PC-9 (cell line): ENCODE data around the gene ALKBH3. TPM values are rescaled to one million over a fixed set of nuclear protein-coding genes. Genes with fewer than 3 reads are reported as not detected.
A peak's percentile ranks its signal among the peaks of the same experiment; 100 is the strongest.

Experiments used
- BruUV-seq: library from RNA; stranded (reverse); fragments of 400-500 nt; replicated peaks from 2 replicates; lab custom pipeline; 2021; lab: Mats Ljungman, UMichigan
- CTCF ChIA-PET: fragments of 300-600 bp; sonication (Branson Sonifier 250); formaldehyde crosslinking; loops from one replicate; lab custom pipeline; 2022; ENCODE audit warnings: antibody characterized with exemption; lab: Charles Lee
- POLR2A ChIA-PET: fragments of 300-600 bp; sonication (Branson Sonifier 250); formaldehyde crosslinking; loops from one replicate; lab custom pipeline; 2022; ENCODE audit warnings: antibody characterized with exemption; ENCODE audit not compliant: unreplicated experiment; lab: Charles Lee
- DNase-seq, 2 experiments: peaks; one replicate each; pipeline versions ENCODE4 v3.0.0 to v3.0.0-alpha.2; 2015 to 2022; ENCODE audit warnings: mixed read lengths in 1 of 2
- H2AFZ ChIP-seq: fragments of 200-600 bp; sonication (generic); 2 replicates; pipeline ENCODE4 v1.8.1; 2017; ENCODE audit warnings: antibody characterized with exemption
- H3F3A ChIP-seq: fragments of 200-600 bp; sonication (generic); 2 replicates; pipeline ENCODE4 v1.8.1; 2017; ENCODE audit warnings: antibody characterized with exemption, mild to moderate bottlenecking, low read depth; ENCODE audit not compliant: insufficient read depth
- H3K27ac ChIP-seq: fragments of 200-600 bp; sonication (generic); 2 replicates; pipeline ENCODE4 v1.6.1; 2016; ENCODE audit warnings: mixed run types
- H3K27me3 ChIP-seq: fragments of 200-600 bp; sonication (generic); 2 replicates; pipeline ENCODE4 v1.6.1; 2016; ENCODE audit warnings: low read depth, mixed run types; ENCODE audit not compliant: insufficient read depth
- H3K36me3 ChIP-seq: fragments of 200-600 bp; sonication (generic); 2 replicates; pipeline ENCODE4 v1.6.1; 2016; ENCODE audit warnings: low read depth, mixed run types
- H3K4me1 ChIP-seq: fragments of 200-600 bp; sonication (generic); replicated peaks from 2 replicates; pipeline ENCODE4 v1.6.1; 2016; ENCODE audit warnings: mixed run types; ENCODE audit not compliant: insufficient read depth
- H3K4me2 ChIP-seq: fragments of 200-600 bp; sonication (generic); 2 replicates; pipeline ENCODE4 v1.6.1; 2017; ENCODE audit warnings: mixed run types
- H3K4me3 ChIP-seq: fragments of 200-600 bp; sonication (generic); 2 replicates; pipeline ENCODE4 v1.6.1; 2016; ENCODE audit warnings: mixed run types
- H3K79me2 ChIP-seq: fragments of 200-600 bp; sonication (generic); 2 replicates; pipeline ENCODE4 v1.6.1; 2017; ENCODE audit warnings: low read depth, mixed run types
- H3K9me2 ChIP-seq: fragments of 200-600 bp; sonication (generic); 2 replicates; pipeline ENCODE4 v1.8.1; 2017; ENCODE audit warnings: mild to moderate bottlenecking; ENCODE audit not compliant: insufficient read depth
- H3K9me3 ChIP-seq: fragments of 200-600 bp; sonication (generic); 2 replicates; pipeline ENCODE4 v1.8.1; 2016; ENCODE audit warnings: low read depth; ENCODE audit not compliant: insufficient read depth
- H4K20me1 ChIP-seq: fragments of 200-600 bp; sonication (generic); 2 replicates; pipeline ENCODE4 v1.8.1; 2017; ENCODE audit not compliant: insufficient read depth
- CTCF ChIP-seq: fragments of 200-600 bp; sonication (generic); conservative IDR thresholded peaks from 2 replicates; pipeline ENCODE4 v1.6.1; 2017; ENCODE audit warnings: mixed run types, antibody characterized with exemption, mild to moderate bottlenecking, moderate library complexity
- EZH2 ChIP-seq: fragments of 200-600 bp; sonication (generic); IDR thresholded peaks from 2 replicates; pipeline ENCODE4 v1.8.0; 2017; ENCODE audit warnings: antibody characterized with exemption, low read depth
- intact Hi-C: fragments of 100-400 bp; cut with micrococcal nuclease; formaldehyde crosslinking; loops from one replicate; pipeline ENCODE4 v1.10.0; 2022; ENCODE audit not compliant: unreplicated experiment
- total RNA-seq: library from RNA; stranded (reverse); gene quantifications from 2 replicates; pipeline ENCODE4 v1.2.3, GENCODE V29; 2021

The ALKBH3 gene
- total RNA-seq, 1 experiment from 2014 or later = 47.3 TPM

DNA sequence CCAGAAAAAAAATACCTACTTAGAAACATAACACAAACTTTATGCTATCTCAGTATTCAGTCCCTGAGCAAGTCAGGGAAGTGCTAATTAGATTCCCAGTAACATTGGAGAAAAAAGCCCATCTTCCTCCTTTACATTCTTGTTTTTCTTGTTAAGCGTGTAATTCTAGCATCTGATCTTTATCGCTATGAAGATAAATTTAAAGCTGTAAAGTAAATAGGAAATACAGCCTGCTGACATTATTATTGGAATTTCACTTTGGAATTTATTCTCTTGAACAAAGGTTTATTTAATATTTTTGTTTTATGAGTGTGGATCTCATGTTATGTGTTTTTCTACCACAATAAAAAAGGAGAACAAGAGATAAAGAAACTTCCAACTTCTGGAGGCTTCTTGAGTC lies 13.9 kb downstream of the ALKBH3 start:
- no peak for TF ChIP-seq EZH2
- no peak for TF ChIP-seq CTCF
- no peak overlapping the region for H3K4me3 ChIP-seq
- H3K36me3 ChIP-seq = peaks cover 15% of the 10 kb centered on the region; the same call in 1 of the 2 replicates
- no peaks in the 10 kb centered on the region for H3K27me3 ChIP-seq
- H3K79me2 ChIP-seq = no peaks in the 10 kb centered on the region
- no peaks in the 10 kb centered on the region; the same call in 1 of the 2 replicates for H4K20me1 ChIP-seq
- no peaks in the 10 kb centered on the region for H3K9me2 ChIP-seq
- CTCF ChIA-PET = no interaction called here
- H3K4me2 ChIP-seq = peak overlapping the region; percentile 35
- H3K27ac ChIP-seq = no peak overlapping the region; the same call in 1 of the 2 replicates
- peaks cover 5% of the 10 kb centered on the region; the same call in 1 of the 2 replicates for H3F3A ChIP-seq
- H3K9me3 ChIP-seq = no peaks in the 10 kb centered on the region
- intact Hi-C loops = no loop called here
- peaks cover 13% of the 10 kb centered on the region for H3K4me1 ChIP-seq
- DNase-seq = peak in 1 of 2 experiments; percentile 79
- POLR2A ChIA-PET = no interaction called here
- no TSS peak for BruUV-seq
- no peak overlapping the region for H2AFZ ChIP-seq

DNA sequence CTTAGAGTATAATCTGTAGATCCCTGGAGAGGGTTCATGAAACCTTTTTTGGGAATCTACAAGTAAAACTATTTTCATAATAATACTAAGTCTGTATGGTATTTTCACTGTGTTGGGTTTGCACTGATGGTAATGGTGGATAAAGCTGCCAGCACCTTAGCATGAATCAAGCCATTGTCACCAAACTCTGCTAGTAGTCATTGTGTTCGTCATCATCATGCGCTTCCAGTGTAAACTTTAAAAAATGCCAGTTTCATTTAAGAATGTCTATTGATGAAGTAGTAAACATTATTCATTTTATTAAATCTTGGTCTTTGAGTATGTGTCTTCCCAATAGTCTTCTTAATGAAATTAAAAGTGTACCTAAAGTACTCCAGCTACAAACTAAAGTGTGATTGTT lies 15.0 kb downstream of the ALKBH3 start:
- Histone ChIP-seq H3K4me2 (no peak overlapping the region), H3K27ac (no peak overlapping the region), H3K36me3 (peaks cover 15% of the 10 kb centered on the region; the same call in 1 of the 2 replicates), H3F3A (no peaks in the 10 kb centered on the region; the same call in 1 of the 2 replicates), H2AFZ (no peak overlapping the region), H3K9me3 (no peaks in the 10 kb centered on the region), H3K4me3 (no peak overlapping the region), H3K27me3 (no peaks in the 10 kb centered on the region), H4K20me1 (no peaks in the 10 kb centered on the region; the same call in 1 of the 2 replicates), H3K4me1 (peaks cover 13% of the 10 kb centered on the region), H3K9me2 (no peaks in the 10 kb centered on the region), H3K79me2 (no peaks in the 10 kb centered on the region)
- no peak for DNase-seq
- TF ChIP-seq EZH2 (no peak), CTCF (no peak)
- no TSS peak for BruUV-seq
- ChIA-PET CTCF (no interaction called here), POLR2A (no interaction called here)
- intact Hi-C loops = no loop called here

- Histone ChIP-seq H3K4me3 (no peak overlapping the region), H3F3A (no peaks in the 10 kb centered on the region; the same call in 1 of the 2 replicates), H3K4me1 (peaks cover 13% of the 10 kb centered on the region), H3K27ac (no peak overlapping the region), H3K9me2 (no peaks in the 10 kb centered on the region), H3K79me2 (no peaks in the 10 kb centered on the region), H3K9me3 (no peaks in the 10 kb centered on the region), H4K20me1 (no peaks in the 10 kb centered on the region), H3K36me3 (peaks cover 15% of the 10 kb centered on the region; the same call in 1 of the 2 replicates), H2AFZ (no peak overlapping the region), H3K4me2 (no peak overlapping the region), H3K27me3 (no peaks in the 10 kb centered on the region)
- CTCF ChIA-PET = no interaction called here
- intact Hi-C loops = no loop called here
- BruUV-seq = no TSS peak
- no peak for DNase-seq
- POLR2A ChIA-PET = no interaction called here
- TF ChIP-seq CTCF (no peak), EZH2 (no peak)
These were observed 17.9 kb downstream of the ALKBH3 start for GRCh38 chr11:43898574-43898973.
